ENCODE results near the gene TAOK2.

The TAOK2 gene

DNA sequence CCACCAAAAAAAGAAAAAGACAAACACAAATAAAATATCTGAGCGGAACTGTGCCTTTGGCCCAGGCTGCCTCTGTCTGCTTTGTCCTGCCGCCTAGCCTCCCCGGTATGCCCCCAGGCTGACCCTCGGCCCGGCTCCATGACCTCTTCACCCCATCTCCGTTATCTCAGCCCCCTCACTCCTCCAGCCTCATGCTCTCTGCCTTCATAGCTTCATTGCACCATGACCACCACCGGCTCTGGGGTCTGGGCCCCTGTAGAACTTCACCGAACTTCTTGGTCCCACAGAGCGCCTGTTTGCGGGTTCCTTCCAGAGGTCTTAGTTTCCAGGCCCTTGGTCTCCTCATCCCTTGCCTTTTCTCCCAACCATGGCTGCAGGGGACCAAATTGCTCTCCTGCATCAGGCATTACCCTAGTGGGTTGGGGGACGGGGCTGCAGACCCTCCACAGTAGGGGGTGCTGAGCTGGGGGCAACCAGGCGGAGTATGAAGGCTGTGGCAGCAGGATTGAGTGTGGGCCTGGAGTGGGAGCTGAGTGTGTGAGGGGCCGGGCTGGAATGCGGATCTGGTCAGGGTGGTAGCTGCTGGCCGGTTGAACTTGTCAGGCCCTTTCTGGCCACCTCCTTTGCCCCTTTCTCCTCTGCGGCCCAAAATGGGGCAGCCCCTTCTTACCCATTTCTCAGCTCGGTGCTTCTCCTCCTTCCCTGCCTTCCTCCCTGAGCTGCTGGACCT, 14.8 kb downstream of the TAOK2 start:
- no peak for DNase-seq

DNA sequence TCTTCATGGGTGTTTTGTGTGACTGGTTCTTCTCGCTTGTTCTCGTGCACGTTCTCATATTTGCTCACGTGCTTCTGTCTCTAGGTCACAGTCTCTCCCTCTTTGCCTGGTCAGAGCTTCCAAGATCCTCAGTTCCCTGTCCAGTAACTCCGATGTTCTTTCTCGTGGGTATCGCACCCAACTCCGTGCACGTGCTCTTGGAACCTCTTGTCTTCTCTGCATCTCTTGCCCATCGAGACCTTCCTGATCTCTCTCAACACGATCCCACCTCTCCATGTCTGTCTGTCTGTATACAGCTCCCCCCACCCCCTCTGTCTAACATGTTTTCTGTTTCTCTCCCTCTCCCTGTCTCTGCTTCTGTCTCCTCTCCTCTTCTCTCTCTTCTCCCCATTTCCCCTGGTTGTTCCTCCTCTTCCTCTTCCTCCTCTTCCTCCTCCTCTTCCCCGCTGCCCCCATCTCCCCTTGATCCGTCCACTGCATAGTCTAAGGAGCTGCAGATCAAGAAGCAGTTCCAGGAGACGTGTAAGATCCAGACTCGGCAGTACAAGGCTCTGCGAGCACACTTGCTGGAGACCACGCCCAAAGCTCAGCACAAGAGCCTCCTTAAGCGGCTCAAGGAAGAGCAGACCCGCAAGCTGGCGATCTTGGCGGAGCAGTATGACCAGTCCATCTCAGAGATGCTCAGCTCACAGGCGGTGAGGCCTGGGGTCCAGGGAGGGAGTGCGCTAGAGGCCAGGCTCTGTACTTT, 15.6 kb downstream of the TAOK2 start:
- no peak for DNase-seq

DNA sequence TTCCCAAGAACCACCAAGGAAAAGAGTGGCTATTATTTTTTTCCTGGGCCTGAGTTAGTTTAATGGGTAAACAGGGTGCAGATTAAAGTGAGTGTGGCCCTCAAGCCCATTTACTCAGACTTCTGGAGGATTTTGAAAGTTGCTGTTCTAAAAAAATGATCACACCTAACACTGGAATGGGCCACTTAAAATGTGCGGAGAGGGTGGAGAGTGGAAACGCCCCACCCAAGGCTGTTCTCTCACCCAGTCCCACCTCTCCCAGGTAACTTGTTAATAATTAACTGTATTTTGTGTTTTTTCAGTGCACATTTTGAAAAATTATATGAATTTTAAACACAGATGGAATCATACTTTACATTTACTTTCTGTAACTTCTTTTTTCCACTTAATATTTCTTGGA, 16.4 kb downstream of the TAOK2 start:
- no peak for DNase-seq

DNA sequence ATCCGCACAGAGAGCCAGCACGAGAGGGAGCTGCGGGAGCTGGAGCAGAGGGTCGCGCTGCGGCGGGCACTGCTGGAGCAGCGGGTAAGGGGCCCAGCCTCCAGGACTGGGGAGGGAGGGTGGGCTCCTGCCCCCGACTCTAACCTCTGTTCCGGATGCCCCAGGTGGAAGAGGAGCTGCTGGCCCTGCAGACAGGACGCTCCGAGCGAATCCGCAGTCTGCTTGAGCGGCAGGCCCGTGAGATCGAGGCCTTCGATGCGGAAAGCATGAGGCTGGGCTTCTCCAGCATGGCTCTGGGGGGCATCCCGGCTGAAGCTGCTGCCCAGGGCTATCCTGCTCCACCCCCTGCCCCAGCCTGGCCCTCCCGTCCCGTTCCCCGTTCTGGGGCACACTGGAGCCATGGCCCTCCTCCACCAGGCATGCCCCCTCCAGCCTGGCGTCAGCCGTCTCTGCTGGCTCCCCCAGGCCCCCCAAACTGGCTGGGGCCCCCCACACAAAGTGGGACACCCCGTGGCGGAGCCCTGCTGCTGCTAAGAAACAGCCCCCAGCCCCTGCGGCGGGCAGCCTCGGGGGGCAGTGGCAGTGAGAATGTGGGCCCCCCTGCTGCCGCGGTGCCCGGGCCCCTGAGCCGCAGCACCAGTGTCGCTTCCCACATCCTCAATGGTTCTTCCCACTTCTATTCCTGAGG, 17.4 kb downstream of the TAOK2 start:
- no peak for DNase-seq

DNA sequence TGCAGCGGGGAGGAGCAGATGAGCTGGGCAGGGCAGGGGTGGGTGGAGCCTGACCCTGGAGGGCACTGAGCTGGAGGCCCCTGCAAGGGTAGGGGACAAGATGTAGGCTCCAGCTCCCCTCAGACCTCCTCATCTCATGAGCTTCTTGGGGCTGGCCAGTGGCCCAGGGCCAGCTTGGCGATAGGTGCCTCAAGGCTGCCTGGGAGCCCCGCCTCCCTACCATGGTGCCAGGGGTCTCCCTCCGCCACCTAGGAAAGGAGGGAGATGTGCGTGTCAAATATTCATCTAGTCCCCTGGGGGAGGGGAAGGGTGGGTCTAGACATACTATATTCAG, 17.9 kb downstream of the TAOK2 start:
- DNase-seq: no peak

DNA sequence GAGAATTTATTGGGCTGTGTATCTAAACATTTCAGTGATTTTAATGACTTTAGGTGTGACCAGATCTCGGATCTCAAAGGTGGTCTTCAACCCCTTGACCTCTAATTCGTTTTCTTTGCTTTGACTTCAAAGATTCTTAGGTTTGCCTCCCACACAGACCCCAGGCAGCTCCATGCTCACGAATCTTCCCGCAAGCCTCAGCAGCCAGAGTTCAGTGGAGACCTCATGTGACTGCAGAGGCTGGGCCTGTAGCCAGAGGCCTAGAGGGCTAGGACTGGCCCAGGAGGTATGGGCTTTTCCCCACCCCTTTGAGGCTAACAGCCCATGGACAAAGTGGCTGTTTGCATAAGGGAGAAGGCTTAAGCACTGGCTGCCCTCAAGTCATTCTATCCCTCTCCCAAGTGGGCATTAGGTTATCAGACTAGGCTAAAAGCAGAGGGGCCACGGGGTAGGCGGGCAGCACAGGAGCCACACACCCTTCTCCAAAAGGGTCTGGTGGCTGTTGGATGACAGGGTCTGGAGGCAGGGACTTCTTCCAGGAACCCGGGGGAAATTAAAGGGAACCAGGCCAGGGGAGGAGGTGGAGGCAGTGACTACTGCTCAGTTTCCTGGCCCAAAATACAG, 18.8 kb downstream of the TAOK2 start:
- no peak for DNase-seq

DNA sequence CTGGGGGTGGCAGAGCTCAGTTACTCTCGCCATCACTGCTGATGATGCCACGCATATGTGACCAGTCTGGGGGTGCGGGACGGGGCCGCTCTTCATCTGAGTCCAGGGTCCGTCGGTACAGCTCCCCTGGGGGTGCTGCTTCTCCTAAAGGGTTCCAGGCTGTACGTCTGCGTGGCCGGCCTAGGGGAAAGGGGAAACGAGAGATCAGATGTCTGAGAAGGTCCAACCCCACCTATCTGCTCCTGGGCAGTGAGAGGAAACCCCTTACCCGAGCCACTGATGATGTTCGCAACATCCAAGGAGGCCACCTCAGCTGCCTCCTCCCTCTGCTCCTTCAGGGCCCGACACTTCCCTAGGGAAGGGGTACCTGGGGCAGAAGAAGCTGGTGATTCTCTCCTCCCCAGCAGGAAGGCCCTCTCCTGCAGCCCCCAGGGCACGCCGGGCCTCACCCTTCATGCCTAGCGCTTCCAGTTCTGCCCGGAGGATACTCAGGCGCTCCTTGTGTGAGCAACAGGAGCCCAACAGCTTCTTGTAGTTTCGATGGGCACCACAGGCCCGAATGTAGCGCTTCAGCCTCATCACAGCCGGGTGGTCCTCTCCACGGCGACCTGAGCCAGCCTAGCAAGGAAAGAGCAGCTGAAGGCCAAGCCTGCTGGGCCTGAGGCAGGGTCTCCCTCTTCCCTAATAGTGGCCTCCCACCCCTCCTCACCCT, 19.7 kb downstream of the TAOK2 start:
- no peak for DNase-seq

DNA sequence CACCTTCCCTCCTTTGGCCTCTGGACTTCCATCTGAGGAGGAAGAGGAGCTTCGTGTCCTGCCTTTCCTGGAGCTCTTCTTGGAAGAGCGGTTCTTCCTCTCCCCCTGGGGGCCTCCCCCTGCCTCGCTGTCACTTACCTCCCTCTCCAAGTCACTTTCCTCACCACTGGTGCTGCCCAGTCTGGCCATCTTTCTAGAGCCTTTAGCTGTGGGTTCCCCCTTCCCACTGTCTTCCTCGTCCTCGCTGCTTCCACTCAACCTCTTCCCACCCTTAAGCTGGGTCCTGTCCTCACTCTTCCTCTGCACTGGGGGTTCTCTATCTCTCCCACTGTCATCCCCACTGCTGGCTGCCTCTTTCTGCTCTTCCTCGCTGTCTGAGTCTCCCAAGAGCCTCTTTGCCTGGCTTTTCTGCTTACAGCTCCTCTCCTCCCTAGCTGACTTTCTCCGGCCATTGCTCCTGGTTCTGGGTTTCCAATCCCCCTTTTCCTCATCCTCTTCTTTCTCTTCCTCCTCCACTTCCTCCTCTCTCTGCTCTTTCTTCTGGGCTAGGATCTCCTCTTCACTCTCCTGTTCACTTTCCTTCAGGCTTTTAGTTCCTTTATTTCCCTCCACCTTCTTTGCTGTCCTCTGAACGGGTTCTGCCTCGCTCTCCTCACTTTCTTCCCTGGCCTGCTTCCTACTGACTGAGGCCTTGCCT, 20.4 kb downstream of the TAOK2 start:
- no peak for DNase-seq

DNA sequence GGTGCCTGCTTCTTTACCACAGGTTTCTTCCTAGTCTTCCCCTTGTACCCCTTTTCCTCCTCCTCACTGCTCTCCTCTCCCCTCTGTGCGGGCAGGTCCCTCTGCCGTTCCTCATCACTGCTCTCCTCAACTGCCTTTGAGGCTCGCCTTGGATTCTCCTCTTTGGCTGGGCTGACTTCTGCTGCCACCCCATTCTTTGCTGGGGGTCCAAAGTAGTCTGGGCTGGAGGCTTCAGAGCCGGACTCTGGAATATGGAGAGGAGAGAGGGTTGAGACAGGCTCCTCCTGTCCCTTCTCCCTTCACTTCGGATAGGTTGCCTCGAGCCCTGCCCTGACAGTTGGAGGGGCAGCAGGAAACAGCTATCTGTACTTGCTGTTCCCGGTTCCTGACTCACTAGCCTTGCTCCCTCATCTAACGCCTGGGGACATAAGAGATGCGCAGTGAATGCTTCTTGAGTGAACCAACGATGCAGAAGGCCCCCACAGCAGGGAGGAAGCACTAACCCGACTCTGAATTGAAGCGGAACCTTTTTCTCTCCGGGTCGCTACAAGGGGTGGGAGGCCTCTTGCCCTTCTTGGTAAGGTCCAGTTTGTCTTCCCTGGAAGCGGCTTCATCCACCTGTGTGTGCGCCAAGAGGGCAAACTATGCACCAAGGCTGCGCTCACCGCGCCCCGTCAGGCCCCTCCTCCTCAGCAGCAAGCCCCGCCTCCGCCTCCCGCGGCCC, 21.1 kb downstream of the TAOK2 start:
- peak; percentile 83 for DNase-seq

DNA sequence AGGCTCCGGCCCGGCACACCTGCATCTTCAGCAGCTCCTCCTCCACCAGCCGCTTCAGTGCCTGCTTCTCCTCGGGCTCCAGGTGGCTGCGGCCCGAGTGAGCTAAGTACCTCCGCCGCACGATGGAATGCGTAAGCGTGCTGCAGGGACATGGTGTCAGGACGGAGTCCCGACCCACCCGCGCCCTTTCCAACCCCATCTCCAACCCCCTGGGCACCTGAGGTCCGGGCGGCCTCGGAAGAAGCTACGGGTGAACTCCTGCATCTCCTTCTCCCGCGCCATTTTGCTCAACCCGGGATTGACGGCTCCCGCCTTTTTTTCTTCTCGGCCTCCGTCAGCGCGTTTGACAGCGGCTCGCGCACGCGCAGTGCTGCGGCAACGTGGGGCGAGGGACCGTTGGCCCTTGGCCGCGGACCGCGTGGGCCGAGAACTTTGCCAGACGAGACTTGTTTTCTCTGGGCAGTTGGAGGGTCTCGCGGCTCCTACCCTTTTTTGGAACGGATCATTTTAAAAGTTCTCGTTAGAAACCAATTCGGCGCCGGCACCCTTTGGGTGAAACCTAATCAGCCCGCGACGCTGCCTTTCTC, 21.7 kb downstream of the TAOK2 start, which contains the start of gene HIRIP3:
HIRIP3 (minus strand) TSS at position 294 of the 587 bp plus-strand sequence; CDS start at position 282, 12 bp downstream.
- DNase-seq: peak; percentile 93

DNA sequence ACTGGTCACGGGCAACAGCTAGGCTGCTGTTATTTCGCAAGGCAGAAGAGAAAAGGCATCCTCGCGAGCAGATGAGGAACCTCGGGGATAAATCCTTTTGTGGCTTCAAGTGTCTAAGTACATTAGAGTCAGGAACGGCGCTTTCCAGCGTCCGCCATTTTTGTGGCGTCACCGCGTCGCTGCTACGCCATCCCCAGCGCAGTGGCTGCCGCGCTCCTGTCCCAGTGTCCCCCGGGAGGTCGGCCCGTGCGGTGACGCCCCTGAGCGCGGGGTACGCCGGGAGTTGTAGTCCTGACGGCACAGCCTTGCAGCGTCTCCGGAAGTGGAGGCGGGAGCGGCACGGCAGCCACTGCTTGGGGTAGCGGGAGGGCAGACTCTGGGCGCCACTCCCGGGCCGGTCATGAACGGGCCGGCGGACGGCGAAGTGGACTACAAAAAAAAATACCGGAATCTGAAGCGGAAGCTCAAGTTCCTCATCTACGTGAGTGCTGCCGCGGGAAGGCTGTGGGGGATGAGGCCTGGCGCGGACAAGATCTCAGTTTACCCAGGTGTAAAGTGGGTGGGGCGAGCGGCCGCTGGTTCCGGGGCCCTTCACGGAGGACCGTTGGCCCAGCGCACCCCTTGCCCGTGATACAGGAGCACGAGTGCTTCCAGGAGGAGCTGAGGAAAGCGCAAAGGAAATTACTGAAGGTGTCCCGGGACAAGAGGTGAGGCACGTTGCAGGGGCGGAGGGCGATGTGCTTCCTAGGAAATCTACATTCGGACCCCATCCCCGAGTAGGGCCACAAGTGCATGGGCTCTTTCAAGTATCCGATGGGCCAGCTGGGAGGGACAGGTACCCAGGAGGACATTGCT, 22.5 kb downstream of the TAOK2 start, which contains the start of gene INO80E:
INO80E (plus strand) TSS at position 331 of the 855 bp plus-strand sequence; CDS start at position 401, 70 bp downstream.
- peak; percentile 100 for DNase-seq

DNA sequence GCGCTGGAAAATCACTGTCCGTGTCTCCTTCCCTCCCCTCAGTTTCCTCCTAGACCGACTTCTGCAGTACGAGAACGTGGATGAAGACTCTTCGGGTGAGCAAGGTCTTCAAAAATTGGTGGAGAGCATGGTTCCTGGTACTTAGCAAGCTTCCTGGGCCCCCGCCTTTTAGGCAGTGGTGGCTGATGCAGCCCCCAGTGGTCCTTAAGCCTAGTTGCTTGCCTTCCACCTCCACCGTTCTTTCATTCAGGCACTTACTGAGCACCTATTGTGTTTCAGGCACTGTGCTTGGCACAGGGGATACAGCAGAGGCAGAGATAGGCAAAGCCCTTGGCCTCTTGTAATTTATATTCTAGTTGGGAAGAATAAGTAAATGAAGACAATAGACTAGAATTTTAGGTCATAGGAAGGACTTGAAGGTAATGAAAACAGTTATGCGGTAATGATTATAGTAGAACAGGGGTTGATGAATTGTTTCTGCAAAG, 23.1 kb downstream of the TAOK2 start:
- no peak for DNase-seq

DNA sequence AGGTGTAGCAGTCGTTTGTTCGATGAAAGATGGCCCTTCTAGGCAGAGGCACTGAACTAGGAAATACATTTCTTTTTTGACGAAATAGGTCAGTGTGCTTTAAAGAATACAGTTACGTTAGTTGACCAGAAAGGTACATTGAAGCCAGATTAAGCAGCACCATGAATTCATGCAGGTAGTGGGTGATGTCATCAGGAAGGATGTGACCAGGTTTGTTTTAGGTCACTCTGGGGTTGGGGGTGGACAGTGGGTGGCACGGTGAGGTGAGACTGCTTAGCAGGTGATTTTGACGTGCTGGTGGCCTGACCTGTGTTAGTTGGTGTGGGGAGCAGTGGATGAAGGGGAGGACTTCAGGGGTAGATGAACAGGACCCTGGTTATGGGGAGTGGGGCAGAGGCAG, 25.9 kb downstream of the TAOK2 start:
- no peak for DNase-seq

DNA sequence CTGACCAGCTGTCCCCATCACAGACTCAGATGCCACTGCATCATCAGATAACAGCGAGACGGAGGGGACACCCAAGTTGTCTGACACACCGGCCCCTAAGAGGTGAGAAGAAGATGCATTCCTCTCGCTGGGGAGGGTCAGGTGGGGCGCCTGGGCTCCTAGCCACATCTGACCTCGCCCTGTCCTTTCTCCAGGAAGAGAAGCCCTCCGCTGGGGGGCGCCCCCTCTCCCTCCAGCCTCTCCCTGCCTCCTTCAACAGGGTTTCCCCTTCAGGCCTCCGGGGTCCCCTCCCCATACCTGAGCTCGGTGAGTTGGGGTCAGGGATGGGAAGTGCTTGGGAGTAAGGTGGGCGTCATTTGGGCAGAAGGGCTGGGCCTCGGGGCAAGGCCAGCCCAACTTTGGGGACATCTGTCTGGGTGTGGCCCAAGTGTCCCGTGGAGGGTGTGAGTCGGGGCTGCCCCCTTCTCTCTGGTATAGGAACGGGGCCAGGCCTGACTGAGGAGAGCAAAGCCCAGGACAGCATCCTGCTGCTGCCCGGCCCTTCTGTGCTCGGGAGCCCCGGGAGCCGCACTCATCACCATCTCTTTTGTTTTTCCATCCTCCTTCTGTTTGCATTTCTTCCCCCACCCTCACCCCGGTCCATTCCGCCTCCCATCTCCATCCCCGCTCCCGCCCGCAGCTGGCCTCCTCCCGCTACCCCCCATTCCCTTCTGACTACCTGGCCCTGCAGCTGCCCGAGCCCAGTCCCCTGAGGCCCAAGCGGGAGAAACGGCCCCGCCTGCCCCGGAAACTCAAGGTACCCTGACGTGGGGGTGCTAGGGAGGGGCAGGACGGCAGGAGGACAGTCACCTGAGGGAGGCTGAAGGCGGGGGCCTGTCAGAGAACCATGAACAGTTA, 27.3 kb downstream of the TAOK2 start:
- DNase-seq: no peak

DNA sequence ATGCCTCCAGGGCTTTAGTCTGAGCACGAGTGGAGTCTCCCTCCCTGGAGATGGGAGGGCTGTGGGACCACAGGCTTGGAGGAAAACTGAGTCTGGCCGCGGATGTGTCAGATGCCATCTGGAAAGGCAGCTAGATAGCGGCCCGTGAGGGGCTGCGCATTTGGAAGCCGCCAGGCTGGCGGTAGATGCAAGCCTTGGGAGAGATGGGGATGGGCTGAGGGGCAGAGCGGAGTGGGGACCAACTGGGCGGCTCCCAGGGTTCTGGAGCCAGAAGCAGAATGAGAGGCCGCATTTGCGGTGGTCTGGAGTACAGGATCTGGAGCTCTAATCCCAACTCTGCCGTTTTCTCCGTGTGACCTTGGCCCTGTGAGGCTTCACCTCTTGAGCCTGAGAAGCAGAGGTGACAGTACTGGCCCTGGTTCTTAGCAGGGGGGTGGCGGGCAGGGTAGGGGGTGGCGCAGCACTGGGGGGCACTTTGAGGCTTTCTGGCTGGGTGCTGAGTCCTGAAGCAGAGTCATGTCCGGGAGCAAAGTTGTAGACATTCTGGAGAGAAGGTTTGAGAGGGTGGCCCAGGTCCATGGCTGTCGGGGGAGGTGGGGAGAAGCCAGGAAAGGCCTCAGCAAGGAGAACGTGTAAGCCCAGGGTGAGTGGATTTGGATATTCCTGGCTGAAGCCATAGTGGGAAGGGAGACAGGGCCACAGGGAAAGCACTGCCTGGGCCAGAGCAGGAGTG, 29.1 kb downstream of the TAOK2 start:
- DNase-seq: no peak

DNA sequence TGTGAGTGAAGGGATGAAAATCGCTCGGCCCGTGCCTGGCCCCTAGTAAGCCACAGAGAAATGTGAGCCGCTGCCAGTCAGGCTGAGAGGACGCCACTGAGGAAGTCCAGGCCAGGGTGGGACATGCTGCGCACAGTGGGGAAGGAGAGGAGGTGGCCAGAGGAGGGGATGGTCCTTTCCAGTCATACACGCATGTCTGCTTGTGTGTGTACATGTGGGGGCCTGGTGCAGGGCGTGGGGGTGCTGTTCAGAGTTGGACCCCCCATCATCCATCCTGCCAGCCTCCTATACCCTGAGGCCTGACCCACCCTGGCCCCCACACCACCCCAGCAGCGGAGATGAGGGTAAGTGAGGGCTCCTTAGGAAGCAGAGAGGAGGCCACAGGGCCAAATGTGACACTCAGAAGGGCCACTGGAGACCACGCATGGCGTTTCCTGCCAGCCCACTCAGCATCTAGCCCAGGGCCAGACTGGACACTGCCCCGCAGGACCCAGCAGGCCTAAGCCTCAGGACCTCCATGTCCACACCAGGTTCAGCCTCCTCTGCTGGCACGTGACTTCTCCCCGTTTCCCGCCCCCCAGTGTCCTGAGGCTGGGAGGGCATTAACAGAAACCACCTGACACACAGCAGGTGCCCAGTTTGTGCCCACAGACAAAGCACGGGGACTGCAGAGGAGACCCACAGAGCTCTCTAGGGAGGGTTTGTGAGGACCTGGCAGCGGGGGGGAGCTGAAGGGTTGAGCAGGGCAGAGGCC, 30.2 kb downstream of the TAOK2 start:
- DNase-seq: no peak

DNA sequence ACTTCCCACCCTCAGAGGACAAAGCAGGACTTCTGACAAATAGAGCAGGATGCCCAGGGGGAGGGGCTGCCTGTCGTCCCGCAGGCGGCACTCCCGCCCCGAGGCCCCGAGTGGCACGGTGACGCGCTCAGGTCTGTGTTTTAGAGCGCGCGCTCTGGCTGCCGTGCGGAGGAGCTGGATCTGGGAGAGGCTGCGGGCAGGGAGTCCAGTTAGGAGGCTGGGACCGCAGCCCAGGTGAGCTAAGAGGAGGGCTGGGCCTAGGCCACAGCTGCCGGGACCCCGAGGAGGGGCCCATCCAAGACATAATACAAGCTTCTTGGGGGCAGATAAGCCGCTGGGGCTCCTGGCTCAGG, 30.7 kb downstream of the TAOK2 start:
- DNase-seq: no peak
